ENCODE results near the gene RXRA. TPM values are rescaled to one million over a fixed set of nuclear protein-coding genes. Genes with fewer than 3 reads are reported as not detected.

RXRA gene
- total and polyA plus RNA-seq, 2 donors (not counting 1 experiment from before 2014, with no cell fraction given) = 2.6 to 6.8 TPM

DNA sequence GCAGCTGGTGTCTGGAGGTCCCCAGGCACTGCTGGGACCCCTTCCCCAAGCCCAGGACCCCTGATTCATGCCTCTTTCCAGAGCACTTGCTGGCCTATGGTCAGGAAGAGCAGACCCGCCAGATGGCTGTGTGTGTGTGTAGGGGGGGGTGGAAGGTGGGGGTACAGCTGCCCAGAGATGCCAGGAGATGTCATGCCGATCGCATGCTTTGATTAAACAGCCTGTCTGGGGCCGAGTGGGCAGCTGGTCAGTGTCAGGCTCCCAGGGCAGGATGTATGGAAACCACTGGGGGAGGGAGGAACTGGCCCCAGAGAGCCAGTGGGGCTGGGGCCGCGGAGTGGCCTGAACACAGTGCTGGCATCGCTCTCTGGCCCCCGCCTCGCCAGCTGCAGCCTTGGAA is 23.7 kb downstream of the RXRA start:
- no peaks in the 10 kb centered on the region for H3K27me3 Mint-ChIP-seq
- Histone ChIP-seq H3K27ac (ENCODE audit: low read length in 2 of 2) (no peak overlapping the region), H4K20me1 (ENCODE audit: control insufficient read depth, insufficient read depth, low read length, poor library complexity, severe bottlenecking) (peaks cover 3% of the 10 kb centered on the region), H3K79me2 (ENCODE audit: control insufficient read depth, insufficient read depth, low read length) (peaks cover 18% of the 10 kb centered on the region), H3K27me3 (replicated peaks in 1 of 4; ENCODE audit: control extremely low read depth in 1 of 4, control insufficient read depth in 3 of 4, insufficient read depth in 4 of 4, low read length in 3 of 4) (no peaks in the 10 kb centered on the region), H3K4me2 (replicated peaks; ENCODE audit: low read depth, low read length, poor library complexity, severe bottlenecking) (no peak overlapping the region), H3K9ac (ENCODE audit: low read length) (no peak overlapping the region), H3K9me3 (ENCODE audit: control extremely low read depth in 1 of 3, control insufficient read depth in 2 of 3, insufficient read depth in 1 of 3, low read length in 2 of 3) (no peaks in the 10 kb centered on the region), H3K4me3 (ENCODE audit: control extremely low read depth in 1 of 5, extremely low read depth in 1 of 5, insufficient read depth in 1 of 5, low read depth in 2 of 5, low read length in 4 of 5) (no peak overlapping the region), H3K36me3 (replicated peaks in 1 of 2; ENCODE audit: control extremely low read depth in 1 of 2, control insufficient read depth in 1 of 2, extremely low read depth in 1 of 2, insufficient read depth in 2 of 2, low read length in 1 of 2) (no peaks in the 10 kb centered on the region), H3K4me1 (ENCODE audit: control insufficient read depth in 2 of 2, insufficient read depth in 2 of 2, low read length in 2 of 2) (peaks cover 0 to 4% of the 10 kb centered on the region in 2 donors), H2AFZ (ENCODE audit: insufficient read depth, low read depth, low read length, poor library complexity, severe bottlenecking) (no peak overlapping the region)
- 93% methylated on average over 9 of the region's 9 CpGs for WGBS (ENCODE audit: insufficient coverage)
- DNase-seq (no peak), ATAC-seq (ENCODE audit: low read depth) (no peak)
- no peaks in the 10 kb centered on the region for H3K9me3 Mint-ChIP-seq (ENCODE audit: insufficient read depth)
- H3K27ac Mint-ChIP-seq = no peak overlapping the region
- intact Hi-C loops (cut with micrococcal nuclease) = no loop called here
- ChIA-PET CTCF (interaction anchor here (0.7 kb wide), 1 partner anchor 36 kb away, joined by 3 read pairs; no protein-coding TSS in a partner anchor), POLR2A (no interaction called here)
- no peak for TF ChIP-seq EZH2 (IDR thresholded peaks at IDR 0.05; ENCODE audit: borderline replicate concordance, insufficient read depth, low read depth, low read length, poor library complexity, severe bottlenecking)
- TF ChIP-seq, protein P1, sequence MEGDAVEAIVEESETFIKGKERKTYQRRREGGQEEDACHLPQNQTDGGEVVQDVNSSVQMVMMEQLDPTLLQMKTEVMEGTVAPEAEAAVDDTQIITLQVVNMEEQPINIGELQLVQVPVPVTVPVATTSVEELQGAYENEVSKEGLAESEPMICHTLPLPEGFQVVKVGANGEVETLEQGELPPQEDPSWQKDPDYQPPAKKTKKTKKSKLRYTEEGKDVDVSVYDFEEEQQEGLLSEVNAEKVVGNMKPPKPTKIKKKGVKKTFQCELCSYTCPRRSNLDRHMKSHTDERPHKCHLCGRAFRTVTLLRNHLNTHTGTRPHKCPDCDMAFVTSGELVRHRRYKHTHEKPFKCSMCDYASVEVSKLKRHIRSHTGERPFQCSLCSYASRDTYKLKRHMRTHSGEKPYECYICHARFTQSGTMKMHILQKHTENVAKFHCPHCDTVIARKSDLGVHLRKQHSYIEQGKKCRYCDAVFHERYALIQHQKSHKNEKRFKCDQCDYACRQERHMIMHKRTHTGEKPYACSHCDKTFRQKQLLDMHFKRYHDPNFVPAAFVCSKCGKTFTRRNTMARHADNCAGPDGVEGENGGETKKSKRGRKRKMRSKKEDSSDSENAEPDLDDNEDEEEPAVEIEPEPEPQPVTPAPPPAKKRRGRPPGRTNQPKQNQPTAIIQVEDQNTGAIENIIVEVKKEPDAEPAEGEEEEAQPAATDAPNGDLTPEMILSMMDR (IDR thresholded peaks at IDR 0.05) = no peak
- no peak overlapping the region for H3K4me3 Mint-ChIP-seq
- peaks cover 6% of the 10 kb centered on the region for H3K4me1 Mint-ChIP-seq

DNA sequence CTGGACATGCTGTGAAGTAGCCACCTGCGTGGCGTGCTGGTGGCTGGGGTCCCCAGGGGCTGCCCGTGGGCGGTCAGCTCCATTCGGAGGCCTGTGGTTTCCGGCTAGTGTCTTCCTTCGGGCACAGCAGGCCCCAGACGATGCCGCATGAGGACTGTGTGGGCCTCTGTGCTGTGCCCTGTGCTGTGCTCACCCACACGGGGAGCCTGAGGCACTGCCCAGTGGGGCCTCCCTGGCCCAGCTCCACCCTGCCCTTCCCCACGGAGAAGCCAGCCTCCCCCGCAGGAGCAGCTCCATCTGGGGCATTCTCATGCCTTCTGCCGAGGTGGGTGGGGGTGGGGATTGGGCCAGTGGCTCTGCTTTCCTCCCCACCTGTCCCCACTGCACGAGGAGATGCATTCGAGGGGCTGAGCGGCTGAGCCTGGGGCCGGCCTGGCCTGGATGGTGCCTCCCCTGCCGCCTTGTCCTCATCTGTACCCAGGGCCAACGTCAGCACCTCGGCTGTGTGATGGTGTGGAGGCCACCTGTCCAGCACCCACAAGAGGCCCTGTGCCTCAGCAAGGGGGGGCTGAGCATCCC is 24.2 kb downstream of the RXRA start:
- DNase-seq = no peak
- H3K4me1 ChIP-seq (ENCODE audit: control insufficient read depth in 2 of 2, insufficient read depth in 2 of 2, low read length in 2 of 2) = peaks cover 0 to 4% of the 10 kb centered on the region in 2 donors
- H3K9me3 ChIP-seq (ENCODE audit: control extremely low read depth in 1 of 3, control insufficient read depth in 2 of 3, insufficient read depth in 1 of 3, low read length in 2 of 3) = no peaks in the 10 kb centered on the region
- H3K79me2 ChIP-seq (ENCODE audit: control insufficient read depth, insufficient read depth, low read length) = peaks cover 12% of the 10 kb centered on the region
- H3K27ac ChIP-seq (ENCODE audit: low read length in 2 of 2) = no peak overlapping the region
- H3K27me3 ChIP-seq (replicated peaks in 1 of 4; ENCODE audit: control extremely low read depth in 1 of 4, control insufficient read depth in 3 of 4, insufficient read depth in 4 of 4, low read length in 3 of 4) = no peaks in the 10 kb centered on the region
- Mint-ChIP-seq H3K4me1 (peaks cover 6% of the 10 kb centered on the region), H3K27me3 (no peaks in the 10 kb centered on the region), H3K27ac (no peak overlapping the region), H3K9me3 (ENCODE audit: insufficient read depth) (no peaks in the 10 kb centered on the region), H3K4me3 (no peak overlapping the region)
- no peak overlapping the region for H3K9ac ChIP-seq (ENCODE audit: low read length)
- ChIA-PET POLR2A (no interaction called here), CTCF (interaction anchor here (0.7 kb wide), 1 partner anchor 35 kb away, joined by 3 read pairs; no protein-coding TSS in a partner anchor)
- H2AFZ ChIP-seq (ENCODE audit: insufficient read depth, low read depth, low read length, poor library complexity, severe bottlenecking) = no peak overlapping the region
- H4K20me1 ChIP-seq (ENCODE audit: control insufficient read depth, insufficient read depth, low read length, poor library complexity, severe bottlenecking) = no peaks in the 10 kb centered on the region
- intact Hi-C loops (cut with micrococcal nuclease) = no loop called here
- H3K4me3 ChIP-seq (ENCODE audit: control extremely low read depth in 1 of 5, extremely low read depth in 1 of 5, insufficient read depth in 1 of 5, low read depth in 2 of 5, low read length in 4 of 5) = no peak overlapping the region
- no peak for ATAC-seq (ENCODE audit: low read depth)
- no peaks in the 10 kb centered on the region for H3K36me3 ChIP-seq (replicated peaks in 1 of 2; ENCODE audit: control extremely low read depth in 1 of 2, control insufficient read depth in 1 of 2, extremely low read depth in 1 of 2, insufficient read depth in 2 of 2, low read length in 1 of 2)
- WGBS (ENCODE audit: insufficient coverage) = 94% methylated on average over 17 of the region's 20 CpGs
- H3K4me2 ChIP-seq (replicated peaks; ENCODE audit: low read depth, low read length, poor library complexity, severe bottlenecking) = no peak overlapping the region
- no peak for TF ChIP-seq EZH2 (IDR thresholded peaks at IDR 0.05; ENCODE audit: borderline replicate concordance, insufficient read depth, low read depth, low read length, poor library complexity, severe bottlenecking)
- TF ChIP-seq, protein P1 (IDR thresholded peaks at IDR 0.05) = no peak
